HG03066 (cell line): ENCODE results near the gene ARHGAP6.
A peak's percentile ranks its signal among the peaks of the same experiment; 100 is the strongest.
"Not testable (repeated sequence)": the region's sequence is repeated elsewhere in the genome, so short reads cannot be mapped to it uniquely, and the experiment has no call there.

Experiments
- ATAC-seq: cut with Tn5 transposase; IDR thresholded peaks from one replicate; pipeline ENCODE4 v1.9.1; 2021; ENCODE audit warnings: low read depth; ENCODE audit not compliant: unreplicated experiment

The ARHGAP6 gene

GRCh38 chrX:11129534-11130105, 536.1 kb downstream of the ARHGAP6 start:
- ATAC-seq: no peak

- ATAC-seq: no peak
These were observed 540.7 kb downstream of the ARHGAP6 start for GRCh38 chrX:11125060-11125459.

GRCh38 chrX:11124112-11124511, 541.6 kb downstream of the ARHGAP6 start:
- ATAC-seq: no peak

GRCh38 chrX:11123087-11123486, 542.6 kb downstream of the ARHGAP6 start:
- ATAC-seq: not testable (repeated sequence)

- ATAC-seq: no peak
These were observed 546.3 kb downstream of the ARHGAP6 start for GRCh38 chrX:11119313-11119943.

- ATAC-seq: no peak
These were observed 548.0 kb downstream of the ARHGAP6 start for GRCh38 chrX:11117745-11118144.

- ATAC-seq: no peak
These were observed 552.0 kb downstream of the ARHGAP6 start for GRCh38 chrX:11113731-11114130.

- ATAC-seq: no peak
These were observed 553.8 kb downstream of the ARHGAP6 start for GRCh38 chrX:11111947-11112346.

GRCh38 chrX:11111037-11111851, 554.5 kb downstream of the ARHGAP6 start, which contains the start of gene HCCS:
Gene HCCS, plus strand, starts transcription at chrX:11111332. Its CDS starts 729 bp downstream, at chrX:11112061.
- ATAC-seq: peak; percentile 86

- no peak for ATAC-seq
These were observed 555.8 kb downstream of the ARHGAP6 start for GRCh38 chrX:11109968-11110367.

- ATAC-seq: no peak
These were observed 557.3 kb downstream of the ARHGAP6 start for GRCh38 chrX:11108253-11108941.

GRCh38 chrX:11105080-11105479, 560.6 kb downstream of the ARHGAP6 start:
- no peak for ATAC-seq

GRCh38 chrX:11103751-11104150, 562.0 kb downstream of the ARHGAP6 start:
- no peak for ATAC-seq

- no peak for ATAC-seq
These were observed 562.7 kb downstream of the ARHGAP6 start for GRCh38 chrX:11103006-11103405.

GRCh38 chrX:11100281-11101035, 565.3 kb downstream of the ARHGAP6 start:
- no peak for ATAC-seq

GRCh38 chrX:11099465-11099864, 566.3 kb downstream of the ARHGAP6 start:
- ATAC-seq: no peak

- no peak for ATAC-seq
These were observed 567.8 kb downstream of the ARHGAP6 start for GRCh38 chrX:11097933-11098332.

GRCh38 chrX:11089802-11090201, 575.9 kb downstream of the ARHGAP6 start:
- ATAC-seq: no peak
